GM12801 (cell line): Measurements from ENCODE around the gene BBS9.

ENCODE experiments used
- TF ChIP-seq, protein P1 (sequence below): IDR thresholded peaks from one replicate; pipeline ENCODE4 v1.5.1; 2011; ENCODE audit warnings: control low read depth; ENCODE audit not compliant: insufficient read length; ENCODE audit errors: extremely low read depth

The BBS9 gene

DNA sequence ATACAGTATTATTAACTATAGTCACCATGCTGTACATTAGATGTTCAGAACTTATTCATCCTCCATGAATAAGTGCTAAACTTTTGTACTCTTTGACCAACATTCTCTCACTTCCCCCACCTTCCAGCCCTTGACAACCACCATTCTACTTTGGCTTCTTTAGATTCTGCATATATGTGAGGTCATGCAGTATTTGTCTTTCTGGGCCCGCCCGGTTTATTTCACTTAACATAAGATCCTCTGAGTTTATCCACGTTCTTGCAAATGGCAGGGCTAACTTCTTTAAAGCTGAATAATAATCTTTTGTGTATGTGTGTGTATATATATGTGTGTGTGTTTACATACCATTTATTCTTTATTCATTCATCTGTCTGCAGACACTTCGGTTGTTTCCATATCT is 336.8 kb downstream of the BBS9 start:
- TF ChIP-seq, protein P1, sequence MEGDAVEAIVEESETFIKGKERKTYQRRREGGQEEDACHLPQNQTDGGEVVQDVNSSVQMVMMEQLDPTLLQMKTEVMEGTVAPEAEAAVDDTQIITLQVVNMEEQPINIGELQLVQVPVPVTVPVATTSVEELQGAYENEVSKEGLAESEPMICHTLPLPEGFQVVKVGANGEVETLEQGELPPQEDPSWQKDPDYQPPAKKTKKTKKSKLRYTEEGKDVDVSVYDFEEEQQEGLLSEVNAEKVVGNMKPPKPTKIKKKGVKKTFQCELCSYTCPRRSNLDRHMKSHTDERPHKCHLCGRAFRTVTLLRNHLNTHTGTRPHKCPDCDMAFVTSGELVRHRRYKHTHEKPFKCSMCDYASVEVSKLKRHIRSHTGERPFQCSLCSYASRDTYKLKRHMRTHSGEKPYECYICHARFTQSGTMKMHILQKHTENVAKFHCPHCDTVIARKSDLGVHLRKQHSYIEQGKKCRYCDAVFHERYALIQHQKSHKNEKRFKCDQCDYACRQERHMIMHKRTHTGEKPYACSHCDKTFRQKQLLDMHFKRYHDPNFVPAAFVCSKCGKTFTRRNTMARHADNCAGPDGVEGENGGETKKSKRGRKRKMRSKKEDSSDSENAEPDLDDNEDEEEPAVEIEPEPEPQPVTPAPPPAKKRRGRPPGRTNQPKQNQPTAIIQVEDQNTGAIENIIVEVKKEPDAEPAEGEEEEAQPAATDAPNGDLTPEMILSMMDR: no peak

DNA sequence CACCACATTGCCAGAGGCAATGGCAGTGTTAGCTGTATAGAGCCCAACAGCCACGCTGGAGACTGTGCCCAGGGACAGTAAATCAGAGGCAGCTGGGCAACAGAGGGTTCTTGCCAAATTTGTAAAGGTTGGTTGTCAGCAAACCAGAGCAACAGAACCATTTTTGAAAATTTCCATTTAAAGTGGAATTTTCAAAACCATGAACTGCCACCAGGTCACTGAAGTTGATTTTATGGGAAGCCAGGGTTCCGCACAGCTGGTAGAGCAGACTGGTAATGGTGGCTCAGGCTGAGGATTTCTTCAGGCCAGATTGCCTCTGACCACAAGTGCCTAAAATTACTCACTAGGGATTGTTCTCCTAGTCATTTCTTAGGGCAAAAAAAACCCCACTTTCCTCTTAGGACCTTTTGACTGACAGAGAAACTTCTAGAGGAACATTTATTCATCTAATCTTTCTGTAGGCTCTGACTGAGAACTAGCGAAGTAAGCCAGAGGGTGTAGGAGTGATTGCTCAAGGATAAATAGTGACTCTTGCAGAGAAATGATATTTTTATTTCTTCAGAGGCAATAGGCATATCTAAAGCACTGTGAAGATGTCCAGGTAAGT is 342.4 kb downstream of the BBS9 start:
- TF ChIP-seq, protein P1: no peak

DNA sequence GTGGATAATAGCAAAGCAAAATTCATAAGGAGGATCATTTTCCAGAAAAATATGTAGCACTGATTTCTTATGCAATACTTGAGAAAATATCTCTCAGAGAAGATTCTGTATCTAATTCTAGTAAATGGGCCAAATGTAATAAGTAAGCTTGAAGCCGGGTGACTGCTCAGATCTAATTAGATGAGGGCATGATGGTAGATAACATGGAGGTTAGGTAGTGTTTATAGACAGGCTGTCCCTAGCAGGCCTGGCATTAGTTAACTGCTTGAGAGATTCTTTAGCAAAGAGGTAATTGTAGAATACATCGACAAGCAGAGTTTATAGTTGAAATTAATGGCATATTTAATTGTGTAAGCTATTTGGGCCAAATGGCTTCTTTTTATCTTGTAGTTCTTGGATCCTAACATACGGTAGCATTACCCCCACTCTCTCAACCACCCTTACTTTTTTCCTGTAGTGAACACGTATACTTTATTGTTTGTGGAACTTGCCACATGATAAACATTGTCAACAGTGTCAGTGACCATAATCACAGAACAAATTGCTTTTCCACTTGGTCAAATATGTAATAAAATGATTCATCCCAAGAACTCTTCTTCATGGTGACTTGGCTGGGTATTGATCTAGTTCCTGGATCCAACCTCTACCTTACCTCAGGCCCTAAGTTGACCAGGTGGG is 343.1 kb downstream of the BBS9 start:
- TF ChIP-seq, protein P1: no peak

DNA sequence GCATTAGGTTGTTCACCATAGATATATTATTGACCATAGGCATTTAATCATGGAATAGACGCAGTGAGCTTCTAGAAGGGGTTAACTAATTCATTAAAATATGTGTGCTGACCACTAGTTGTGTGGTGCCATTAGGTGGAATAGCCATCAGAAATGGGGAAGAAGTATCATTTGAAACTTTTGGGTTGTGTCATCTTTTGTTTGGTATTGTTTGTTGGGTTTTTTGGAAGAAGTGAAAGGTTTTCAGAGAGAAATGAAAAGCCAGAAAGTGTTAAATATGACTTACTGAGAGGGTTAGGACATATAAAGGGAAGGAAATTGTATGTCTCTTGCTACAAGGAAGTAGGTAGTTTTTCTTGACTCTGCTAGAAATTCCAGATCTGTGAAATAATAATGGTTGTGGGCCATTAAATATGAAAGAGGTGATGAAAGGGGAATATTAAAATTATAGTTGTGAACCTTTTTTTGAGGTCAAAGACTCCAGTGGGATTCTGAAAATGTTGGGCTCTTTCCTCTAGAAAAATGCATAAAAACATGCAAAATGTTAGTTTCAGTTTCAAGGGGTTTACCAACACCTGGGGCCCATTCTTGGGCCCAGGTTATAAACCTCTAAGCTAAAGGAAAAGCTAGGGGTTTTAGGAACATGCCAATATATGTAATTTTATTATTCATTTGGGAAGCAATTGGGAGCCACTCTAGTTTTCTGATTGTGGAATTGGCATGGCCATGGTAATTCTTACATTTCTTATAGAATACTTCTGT is 348.5 kb downstream of the BBS9 start:
- TF ChIP-seq, protein P1: no peak

DNA sequence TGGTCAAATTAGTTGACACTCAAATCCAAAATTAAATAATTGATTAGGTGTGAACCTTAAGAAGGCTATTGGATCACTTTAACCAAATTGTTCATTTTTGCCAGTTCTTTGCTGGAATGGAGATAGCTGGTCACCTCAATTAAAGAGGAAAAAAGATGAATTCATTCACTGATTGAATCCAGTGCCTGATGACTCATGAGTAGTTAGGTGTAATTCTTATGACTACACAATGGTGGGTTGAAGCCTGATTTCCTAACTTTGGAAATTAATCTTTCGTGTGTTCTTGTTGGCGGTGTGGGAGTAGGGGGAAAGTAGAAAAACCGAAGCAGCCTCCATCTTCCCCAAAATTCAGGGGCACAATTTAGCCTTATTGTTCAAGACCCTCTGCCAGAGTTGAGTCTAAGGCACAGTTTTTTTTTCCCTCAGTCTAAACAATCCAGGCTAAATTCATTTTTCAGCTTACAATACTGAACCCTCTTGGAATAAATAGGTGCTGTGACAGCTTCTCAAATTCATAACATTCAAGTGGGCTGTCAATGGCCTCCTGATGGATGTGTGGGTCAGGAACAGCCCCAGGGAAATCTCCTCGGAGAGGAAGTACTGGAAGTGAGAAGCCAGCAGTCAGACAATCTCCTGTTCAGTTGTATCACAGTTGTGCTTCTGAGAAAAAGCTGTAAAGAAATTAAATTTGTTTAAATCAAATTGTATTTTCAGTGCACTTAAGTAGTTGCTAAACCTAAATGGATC is 356.6 kb downstream of the BBS9 start:
- TF ChIP-seq, protein P1: no peak

DNA sequence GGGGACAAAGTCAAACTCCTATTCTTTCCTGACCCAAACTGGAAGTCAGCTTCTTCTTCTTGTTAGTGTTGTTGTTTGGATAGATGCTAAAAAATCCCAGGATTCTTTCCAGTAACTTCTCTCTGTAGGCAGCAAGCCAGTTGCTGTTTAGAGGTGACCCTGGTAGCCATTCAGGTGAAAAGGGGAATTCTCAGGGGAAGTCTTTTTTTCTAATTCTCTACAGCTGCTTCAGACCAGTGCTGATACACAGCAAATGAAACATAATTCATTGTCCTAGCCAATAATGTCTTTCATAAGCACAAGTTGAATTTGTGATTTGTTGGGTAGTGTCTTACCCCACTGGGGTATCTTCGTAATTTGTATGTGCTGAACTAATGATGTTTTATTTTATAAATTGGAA is 357.3 kb downstream of the BBS9 start:
- TF ChIP-seq, protein P1: no peak

DNA sequence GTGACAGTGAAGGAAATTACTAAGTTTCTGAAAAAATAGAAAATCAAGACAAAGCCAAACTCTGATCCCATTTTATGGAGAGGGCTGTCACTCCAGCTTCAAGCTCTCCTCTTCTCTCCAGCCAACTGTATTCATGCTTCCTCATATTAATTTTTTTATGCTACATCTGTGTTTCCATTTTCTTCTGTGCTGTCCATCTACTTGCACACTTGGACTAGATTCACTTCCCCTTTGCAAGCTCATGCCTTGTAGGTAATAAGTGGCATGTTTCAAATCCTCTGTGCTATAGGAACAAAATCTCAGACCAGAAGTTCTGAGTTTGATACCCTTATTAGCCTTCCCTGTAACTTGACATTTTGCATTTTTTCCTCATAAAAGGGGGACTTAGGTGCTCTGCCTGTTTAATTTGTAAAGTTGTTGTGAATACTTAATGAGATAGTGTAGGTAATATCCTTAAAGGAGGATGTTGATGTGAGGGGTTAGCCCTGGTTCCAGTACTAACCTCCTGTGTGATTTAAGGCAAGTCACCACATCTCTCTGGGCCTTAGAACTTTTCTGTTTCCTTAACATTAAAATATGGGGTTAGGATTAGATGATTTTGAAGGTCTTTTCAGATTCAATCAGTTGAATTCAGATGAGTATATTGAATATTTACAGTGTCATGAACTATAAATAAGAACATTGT is 358.8 kb downstream of the BBS9 start:
- TF ChIP-seq, protein P1: no peak
